NCI-H345 treated with DMSO at 0.1 percent for 48 hours (cell line): ENCODE data around the gene TANC1.
A peak's percentile ranks its signal among the peaks of the same experiment; 100 is the strongest.

Source experiments
- DNase-seq: peaks from one replicate; lab custom pipeline; 2025; ENCODE audit not compliant: unreplicated experiment; lab: John Stamatoyannopoulos, UW

TANC1 gene

GRCh38 chr2:159109517-159109916 lies 141.1 kb downstream of the TANC1 start:
- DNase-seq: no peak

- no peak for DNase-seq
Observed at GRCh38 chr2:159110784-159111183, 142.3 kb downstream of the TANC1 start.

GRCh38 chr2:159111346-159111927 lies 143.0 kb downstream of the TANC1 start:
- DNase-seq: no peak

- DNase-seq: no peak
Observed at GRCh38 chr2:159114835-159115234, 146.4 kb downstream of the TANC1 start.

- no peak for DNase-seq
Observed at GRCh38 chr2:159116922-159117321, 148.5 kb downstream of the TANC1 start.

GRCh38 chr2:159117658-159118057 lies 149.2 kb downstream of the TANC1 start:
- no peak for DNase-seq

- DNase-seq: peak; percentile 33
Observed at GRCh38 chr2:159118115-159118858, 149.8 kb downstream of the TANC1 start.

- no peak for DNase-seq
Observed at GRCh38 chr2:159118859-159119500, 150.5 kb downstream of the TANC1 start.

GRCh38 chr2:159119652-159120257 lies 151.3 kb downstream of the TANC1 start:
- DNase-seq: no peak

GRCh38 chr2:159123786-159124185 lies 155.3 kb downstream of the TANC1 start:
- no peak for DNase-seq

- no peak for DNase-seq
Observed at GRCh38 chr2:159124441-159124911, 156.0 kb downstream of the TANC1 start.

- no peak for DNase-seq
Observed at GRCh38 chr2:159124931-159125467, 156.6 kb downstream of the TANC1 start.

GRCh38 chr2:159125858-159126257 lies 157.4 kb downstream of the TANC1 start:
- no peak for DNase-seq

GRCh38 chr2:159126432-159127022 lies 158.1 kb downstream of the TANC1 start:
- DNase-seq: no peak

GRCh38 chr2:159128191-159128590 lies 159.8 kb downstream of the TANC1 start:
- no peak for DNase-seq

GRCh38 chr2:159129269-159129668 lies 160.8 kb downstream of the TANC1 start:
- DNase-seq: no peak

GRCh38 chr2:159129824-159130223 lies 161.4 kb downstream of the TANC1 start:
- DNase-seq: no peak

GRCh38 chr2:159130302-159130701 lies 161.9 kb downstream of the TANC1 start:
- DNase-seq: no peak

- DNase-seq: no peak
Observed at GRCh38 chr2:159131267-159131913, 162.9 kb downstream of the TANC1 start.

- DNase-seq: no peak
Observed at GRCh38 chr2:159131914-159132281, 163.5 kb downstream of the TANC1 start.

GRCh38 chr2:159133797-159134196 lies 165.4 kb downstream of the TANC1 start:
- no peak for DNase-seq
